NCI-H1436 (cell line): ENCODE results near the gene MTREX.

Source experiments
- DNase-seq: peaks from one replicate; lab custom pipeline; 2025; lab: John Stamatoyannopoulos, UW

The MTREX gene

GRCh38 chr5:55429613-55430253, 121.9 kb downstream of the MTREX start:
- DNase-seq = no peak

GRCh38 chr5:55432549-55432948, 124.8 kb downstream of the MTREX start:
- DNase-seq = no peak

GRCh38 chr5:55437452-55437851, 129.7 kb downstream of the MTREX start:
- DNase-seq = no peak

GRCh38 chr5:55437859-55438206, 130.0 kb downstream of the MTREX start:
- no peak for DNase-seq

- DNase-seq = no peak
Measured at GRCh38 chr5:55438998-55439397, 131.2 kb downstream of the MTREX start.

GRCh38 chr5:55440188-55440646, 132.4 kb downstream of the MTREX start:
- no peak for DNase-seq

GRCh38 chr5:55441107-55441771, 133.4 kb downstream of the MTREX start:
- DNase-seq = no peak

GRCh38 chr5:55441954-55442353, 134.2 kb downstream of the MTREX start:
- no peak for DNase-seq

GRCh38 chr5:55445791-55446190, 138.0 kb downstream of the MTREX start:
- no peak for DNase-seq

GRCh38 chr5:55446640-55447351, 139.0 kb downstream of the MTREX start:
- DNase-seq = no peak

- no peak for DNase-seq
Measured at GRCh38 chr5:55450050-55450765, 142.4 kb downstream of the MTREX start.

- no peak for DNase-seq
Measured at GRCh38 chr5:55451976-55452375, 144.2 kb downstream of the MTREX start.

- no peak for DNase-seq
Measured at GRCh38 chr5:55453211-55453610, 145.4 kb downstream of the MTREX start.

- DNase-seq = no peak
Measured at GRCh38 chr5:55454282-55454681, 146.5 kb downstream of the MTREX start.

- DNase-seq = no peak
Measured at GRCh38 chr5:55456216-55456895, 148.6 kb downstream of the MTREX start.

- no peak for DNase-seq
Measured at GRCh38 chr5:55459572-55459971, 151.8 kb downstream of the MTREX start.

- no peak for DNase-seq
Measured at GRCh38 chr5:55463613-55464012, 155.8 kb downstream of the MTREX start.

- DNase-seq = no peak
Measured at GRCh38 chr5:55467862-55468551, 160.2 kb downstream of the MTREX start.

- no peak for DNase-seq
Measured at GRCh38 chr5:55469839-55470238, 162.1 kb downstream of the MTREX start.

- no peak for DNase-seq
Measured at GRCh38 chr5:55470282-55470681, 162.5 kb downstream of the MTREX start.

- DNase-seq = no peak
Measured at GRCh38 chr5:55471468-55471867, 163.7 kb downstream of the MTREX start.
